A549 (cell line): ENCODE data around the gene MYO18B.

Source experiments
- BHLHE40 ChIP-seq: IDR thresholded peaks from 2 replicates; pipeline ENCODE4 v1.6.1; 2012; ENCODE audit warnings: low read depth, low read length, inconsistent platforms
- CTCF ChIP-seq: fragments of >200 bp; sonication (Bioruptor Twin); formaldehyde crosslinking; IDR thresholded peaks from 3 replicates; pipeline ENCODE4 v1.5.1; 2016
- ELK1 ChIP-seq: fragments of 150-350 bp; IDR thresholded peaks from 2 replicates; pipeline ENCODE4 v1.6.1; 2014; ENCODE audit warnings: low read depth, mild to moderate bottlenecking, low read length
- KDM1A ChIP-seq: fragments of 200-600 bp; sonication (generic); IDR thresholded peaks from 2 replicates; pipeline ENCODE4 v1.6.1; 2016; ENCODE audit warnings: low read depth, mild to moderate bottlenecking
- POLR2A ChIP-seq: IDR thresholded peaks from 2 replicates; pipeline ENCODE4 v1.6.1; 2012; ENCODE audit warnings: mild to moderate bottlenecking, low read length
- REST ChIP-seq: fragments of 200-600 bp; sonication (generic); IDR thresholded peaks from 2 replicates; pipeline ENCODE4 v1.6.1; 2016; ENCODE audit warnings: antibody characterized with exemption, mild to moderate bottlenecking, moderate library complexity

GRCh38 chr22:25878933-25879332 lies 136.9 kb downstream of the MYO18B start:
- no peak for TF ChIP-seq REST
- TF ChIP-seq POLR2A, result no peak
- no peak for TF ChIP-seq ELK1
- TF ChIP-seq CTCF, result no peak
- TF ChIP-seq BHLHE40, result no peak
- no peak for TF ChIP-seq KDM1A
